Measurements from ENCODE around the gene PHF21B.
"Not testable (repeated sequence)": the region's sequence is repeated elsewhere in the genome, so short reads cannot be mapped to it uniquely, and the experiment has no call there.

Gene PHF21B

GRCh38 chr22:44855855-44856254, 153.9 kb downstream of the PHF21B start:
- no peak for TF ChIP-seq CTCF (IDR thresholded peaks at IDR 0.05)
- H3K27ac ChIP-seq, result no peak overlapping the region
- no peak overlapping the region for H3K4me3 ChIP-seq
- no peak for DNase-seq (ENCODE audit: low spot score)

GRCh38 chr22:44854641-44855040, 155.2 kb downstream of the PHF21B start:
- H3K4me3 ChIP-seq, H3K27ac ChIP-seq: not testable (repeated sequence)
- DNase-seq (ENCODE audit: low spot score), result peak; percentile 8

- Histone ChIP-seq H3K27ac (no peak overlapping the region), H3K4me3 (no peak overlapping the region)
- DNase-seq (ENCODE audit: low spot score), result peak; percentile 9
- no peak for TF ChIP-seq CTCF (IDR thresholded peaks at IDR 0.05)
These were observed 158.9 kb downstream of the PHF21B start for GRCh38 chr22:44850946-44851345.

GRCh38 chr22:44848791-44849420, 160.9 kb downstream of the PHF21B start:
- TF ChIP-seq CTCF (IDR thresholded peaks at IDR 0.05), result no peak
- H3K4me3 ChIP-seq, result no peak overlapping the region
- no peak overlapping the region for H3K27ac ChIP-seq
- no peak for DNase-seq (ENCODE audit: low spot score)

- no peak for DNase-seq (ENCODE audit: low spot score)
- H3K4me3 ChIP-seq, result no peak overlapping the region
- no peak overlapping the region for H3K27ac ChIP-seq
- no peak for TF ChIP-seq CTCF (IDR thresholded peaks at IDR 0.05)
These were observed 161.5 kb downstream of the PHF21B start for GRCh38 chr22:44848296-44848741.

- no peak overlapping the region for H3K27ac ChIP-seq
- no peak for DNase-seq (ENCODE audit: low spot score)
- H3K4me3 ChIP-seq, result no peak overlapping the region
- no peak for TF ChIP-seq CTCF (IDR thresholded peaks at IDR 0.05)
These were observed 161.9 kb downstream of the PHF21B start for GRCh38 chr22:44847892-44848291.

- TF ChIP-seq CTCF (IDR thresholded peaks at IDR 0.05), result no peak
These were observed 162.4 kb downstream of the PHF21B start for GRCh38 chr22:44847380-44847779.

More at GRCh38 chr22:44847380-44847779, 162.4 kb downstream of the PHF21B start:
- DNase-seq (ENCODE audit: low spot score), result no peak
- Histone ChIP-seq H3K27ac (no peak overlapping the region), H3K4me3 (no peak overlapping the region)

All from coronary artery (tissue), 2 donors.